IMR-90 (cell line): ENCODE results near the gene TOR1A. TPM values are rescaled to one million over a fixed set of nuclear protein-coding genes. Genes with fewer than 3 reads are reported as not detected.

Experiments
- ATAC-seq: fragments of 200-7000 bp; cut with Tn5 transposase; 2 replicates; pipeline ENCODE4 v1.9.1; 2020; ENCODE audit warnings: low read depth, mild to moderate bottlenecking, moderate library complexity
- BruUV-seq: library from RNA; stranded (reverse); fragments of 400-500 nt; replicated peaks from 2 replicates; lab custom pipeline; 2021; lab: Mats Ljungman, UMichigan
- CTCF ChIA-PET: fragments of 300-600 bp; formaldehyde crosslinking; extraction: SDS; loops from one replicate; lab custom pipeline; 2021; ENCODE audit warnings: antibody characterized with exemption; lab: Yijun Ruan, JAX
- POLR2A ChIA-PET: fragments of 300-600 bp; sonication (Branson Sonifier 250); formaldehyde crosslinking; loops from one replicate; lab custom pipeline; 2022; ENCODE audit warnings: antibody characterized with exemption; ENCODE audit not compliant: unreplicated experiment; lab: Charles Lee
- DNase-seq: peaks from one replicate; pipeline ENCODE4 v3.0.0; 2013
- H2AFZ ChIP-seq: replicated peaks from 2 replicates; pipeline ENCODE3; 2013; ENCODE audit warnings: low read length, mild to moderate bottlenecking; ENCODE audit not compliant: poor library complexity
- H2AK5ac ChIP-seq: 2 replicates; pipeline ENCODE4 v1.6.1; 2013; ENCODE audit warnings: low read depth, low read length, inconsistent platforms
- H2AK9ac ChIP-seq: replicated peaks from 2 replicates; pipeline ENCODE3; 2013; ENCODE audit warnings: mild to moderate bottlenecking, low read depth, low read length, moderate library complexity; ENCODE audit not compliant: poor library complexity
- H2BK120ac ChIP-seq: 2 replicates; pipeline ENCODE4 v1.6.1; 2013; ENCODE audit warnings: low read depth, low read length, inconsistent platforms
- H2BK15ac ChIP-seq: 3 replicates; pipeline ENCODE4 v1.6.1; 2013; ENCODE audit warnings: low read depth, low read length, inconsistent platforms
- H2BK20ac ChIP-seq: 2 replicates; pipeline ENCODE4 v1.6.1; 2013; ENCODE audit warnings: low read depth, mild to moderate bottlenecking, inconsistent platforms, low read length, moderate library complexity
- H2BK5ac ChIP-seq: 2 replicates; pipeline ENCODE4 v1.6.1; 2013; ENCODE audit warnings: mild to moderate bottlenecking, low read depth, low read length, inconsistent platforms; ENCODE audit not compliant: poor library complexity, severe bottlenecking
- H3K14ac ChIP-seq: replicated peaks from 2 replicates; pipeline ENCODE4 v1.6.1; 2013; ENCODE audit warnings: low read depth, low read length, inconsistent platforms
- H3K18ac ChIP-seq: 2 replicates; pipeline ENCODE4 v1.6.1; 2013; ENCODE audit warnings: low read depth, low read length, control low read depth
- H3K23ac ChIP-seq: 2 replicates; pipeline ENCODE4 v1.6.1; 2013; ENCODE audit warnings: low read depth, low read length, inconsistent platforms
- H3K27ac ChIP-seq: 2 replicates; pipeline ENCODE4 v1.5.1; 2013; ENCODE audit warnings: mild to moderate bottlenecking, control low read depth, low read length; ENCODE audit not compliant: insufficient read depth
- H3K27me3 ChIP-seq: 2 replicates; pipeline ENCODE4 v1.6.1; 2013; ENCODE audit warnings: low read length; ENCODE audit not compliant: control insufficient read depth, insufficient read depth
- H3K36me3 ChIP-seq: 2 replicates; pipeline ENCODE4 v1.6.1; 2013; ENCODE audit warnings: low read length, mixed read lengths; ENCODE audit not compliant: control insufficient read depth, insufficient read depth
- H3K4ac ChIP-seq: 2 replicates; pipeline ENCODE4 v1.6.1; 2013; ENCODE audit warnings: low read depth, low read length, inconsistent platforms
- H3K4me1 ChIP-seq: 2 replicates; pipeline ENCODE4 v1.6.1; 2013; ENCODE audit warnings: low read length, mixed read lengths; ENCODE audit not compliant: control insufficient read depth, insufficient read depth
- H3K4me2 ChIP-seq: 2 replicates; pipeline ENCODE4 v1.6.1; 2013; ENCODE audit warnings: low read depth, mild to moderate bottlenecking, control low read depth, low read length, moderate library complexity
- H3K4me3 ChIP-seq: 2 replicates; pipeline ENCODE4 v1.5.1; 2013; ENCODE audit warnings: low read depth, mild to moderate bottlenecking, control low read depth, low read length, moderate library complexity; ENCODE audit not compliant: insufficient read depth
- H3K56ac ChIP-seq: 2 replicates; pipeline ENCODE4 v1.6.1; 2013; ENCODE audit warnings: low read length, inconsistent platforms; ENCODE audit not compliant: insufficient read depth; ENCODE audit errors: extremely low read depth
- H3K79me1 ChIP-seq, 2 experiments: 2 replicates each; pipeline ENCODE4 v1.6.1; 2013; ENCODE audit warnings: low read length in 2 of 2, inconsistent platforms in 1 of 2, low read depth in 1 of 2
- H3K9ac ChIP-seq: 2 replicates; pipeline ENCODE4 v1.6.1; 2013; ENCODE audit warnings: low read depth, low read length, control low read depth
- H3K9me1 ChIP-seq: 2 replicates; pipeline ENCODE4 v1.6.1; 2013; ENCODE audit warnings: low read length, inconsistent platforms; ENCODE audit not compliant: insufficient read depth
- H3K9me3 ChIP-seq: 2 replicates; pipeline ENCODE4 v1.6.1; 2013; ENCODE audit warnings: low read length; ENCODE audit not compliant: control insufficient read depth, insufficient read depth
- H4K20me1 ChIP-seq: 2 replicates; pipeline ENCODE4 v1.6.1; 2013; ENCODE audit warnings: low read length, inconsistent platforms; ENCODE audit not compliant: insufficient read depth
- H4K5ac ChIP-seq: 2 replicates; pipeline ENCODE4 v1.6.1; 2013; ENCODE audit warnings: mild to moderate bottlenecking, low read depth, low read length, control low read depth
- H4K8ac ChIP-seq, 2 experiments: 2 replicates each; pipeline ENCODE4 v1.6.1; 2013; ENCODE audit warnings: low read depth in 2 of 2, low read length in 2 of 2, control low read depth in 1 of 2, inconsistent platforms in 1 of 2
- H4K91ac ChIP-seq: 2 replicates; pipeline ENCODE4 v1.6.1; 2013; ENCODE audit warnings: low read depth, low read length, inconsistent platforms; ENCODE audit not compliant: insufficient read depth
- CHD1 ChIP-seq: IDR thresholded peaks from 2 replicates; pipeline ENCODE4 v1.6.1; 2012; ENCODE audit warnings: low read depth, low read length, improper control_type of control experiment
- CTCF ChIP-seq: conservative IDR thresholded peaks from 2 replicates; pipeline ENCODE4 v1.5.1; 2012; ENCODE audit warnings: mild to moderate bottlenecking, low read depth, low read length, improper control_type of control experiment
- MAFK ChIP-seq: IDR thresholded peaks from 2 replicates; pipeline ENCODE4 v1.6.1; 2012; ENCODE audit warnings: low read depth, low read length, improper control_type of control experiment
- MAZ ChIP-seq: IDR thresholded peaks from 2 replicates; pipeline ENCODE4 v1.6.1; 2012; ENCODE audit warnings: low read depth, mild to moderate bottlenecking, low read length, improper control_type of control experiment, moderate library complexity, borderline replicate concordance
- NFE2L2 ChIP-seq: fragments of 150-350 bp; IDR thresholded peaks from 2 replicates; pipeline ENCODE4 v1.6.1; 2016; ENCODE audit warnings: low read depth, mild to moderate bottlenecking, low read length
- POLR2A ChIP-seq: IDR thresholded peaks from 2 replicates; pipeline ENCODE4 v1.6.1; 2012; ENCODE audit warnings: mild to moderate bottlenecking, low read depth, low read length
- RCOR1 ChIP-seq: IDR thresholded peaks from 2 replicates; pipeline ENCODE4 v1.6.1; 2012; ENCODE audit warnings: mild to moderate bottlenecking, low read length, improper control_type of control experiment; ENCODE audit not compliant: insufficient replicate concordance
- RFX5 ChIP-seq: IDR thresholded peaks from 2 replicates; pipeline ENCODE4 v1.8.0; 2012; ENCODE audit warnings: low read depth, mild to moderate bottlenecking, low read length, moderate library complexity
- SMC3 ChIP-seq: fragments of 150-350 bp; IDR thresholded peaks from 2 replicates; pipeline ENCODE4 v1.6.1; 2016; ENCODE audit warnings: low read depth, mild to moderate bottlenecking, antibody characterized with exemption, low read length, moderate library complexity
- USF2 ChIP-seq: fragments of 150-350 bp; IDR thresholded peaks from 2 replicates; pipeline ENCODE4 v1.6.1; 2017; ENCODE audit warnings: mild to moderate bottlenecking, antibody characterized with exemption, low read length, low read depth
- WGBS, 2 experiments: methylation state at CpG; one replicate each; pipeline versions ENCODE4 v1.1.5 to v1.1.7; 2013; ENCODE audit warnings: missing lambda C conversion rate in 2 of 2; ENCODE audit not compliant: insufficient read length in 1 of 2; ENCODE audit errors: extremely low coverage in 2 of 2; 5-methylcytosine and 5-hydroxymethylcytosine counted together
- dilution Hi-C: fragments of 300-500 bp; cut with HindIII; formaldehyde crosslinking; loops from one replicate; pipeline ENCODE4 v1.14.3; 2018; ENCODE audit warnings: low sequenced_read_pairs; ENCODE audit not compliant: unreplicated experiment
- in situ Hi-C: fragments of 300-500 bp; cut with MboI; formaldehyde crosslinking; loops from 3 replicates; pipeline ENCODE4 v1.14.3; 2019; ENCODE audit warnings: low sequenced_read_pairs, inconsistent platforms, mixed read lengths
- intact Hi-C: fragments of 100-400 bp; cut with micrococcal nuclease; formaldehyde crosslinking; loops from 2 replicates; pipeline ENCODE4 v1.10.0; 2022
- polyA plus RNA-seq, 3 experiments: library from polyadenylated mRNA; depleted of rRNA; stranded (reverse); fragments of >200 nt; gene quantifications; 2 replicates each; pipeline ENCODE4 v1.2.3, GENCODE V29; 2012; ENCODE audit warnings: low replicate concordance in 1 of 3
- total RNA-seq: library from RNA; depleted of rRNA; stranded (reverse); fragments of >200 nt; gene quantifications from 2 replicates; pipeline ENCODE4 v1.2.3, GENCODE V29; 2012

TOR1A gene
- total and polyA plus RNA-seq, 2 of the 4 experiments (the other 2 are of a cell fraction) = 27.1 to 74.2 TPM

GRCh38 chr9:129770741-129771140 lies 53.2 kb downstream of the TOR1A start:
- no TSS peak for BruUV-seq
- no peaks in the 10 kb centered on the region for H3K9me3 ChIP-seq
- no peak overlapping the region for H3K27ac ChIP-seq
- H3K4me2 ChIP-seq = no peak overlapping the region
- H2AK5ac ChIP-seq = no peak overlapping the region
- TF ChIP-seq NFE2L2 = no peak
- no peak for TF ChIP-seq MAFK
- no peak for TF ChIP-seq POLR2A
- no peak for TF ChIP-seq MAZ
- no peak for TF ChIP-seq USF2
- TF ChIP-seq CTCF = no peak
- no peak for TF ChIP-seq RFX5
- no peak for TF ChIP-seq CHD1
- TF ChIP-seq SMC3 = no peak
- no peak for TF ChIP-seq RCOR1
- no peak overlapping the region for H2AK9ac ChIP-seq
- no peak overlapping the region for H4K91ac ChIP-seq
- no peak overlapping the region for H4K5ac ChIP-seq
- H3K9me1 ChIP-seq = peaks cover 11% of the 10 kb centered on the region; the same call in 1 of the 2 replicates
- H3K27me3 ChIP-seq = no peaks in the 10 kb centered on the region
- in situ Hi-C loops = no loop called here
- ChIA-PET POLR2A (no interaction called here), CTCF (no interaction called here)
- no peak overlapping the region for H3K9ac ChIP-seq
- no peak overlapping the region for H3K4me3 ChIP-seq
- H2BK15ac ChIP-seq = no peak overlapping the region; the same call in 2 of the 3 replicates
- 74% methylated on average over 2 of the region's 5 CpGs; no CpG with 5 or more reads in 1 of the 2 experiments for WGBS, 2 experiments
- DNase-seq (no peak), ATAC-seq (no peak)
- H2BK20ac ChIP-seq = no peak overlapping the region
- H3K4me1 ChIP-seq = peaks cover 6% of the 10 kb centered on the region
- no peak overlapping the region for H3K18ac ChIP-seq
- no peak overlapping the region for H3K23ac ChIP-seq
- no peaks in the 10 kb centered on the region for H3K36me3 ChIP-seq
- H4K8ac ChIP-seq = no peak overlapping the region
- H3K79me1 ChIP-seq = no peaks in the 10 kb centered on the region
- H3K56ac ChIP-seq = no peak overlapping the region
- H4K20me1 ChIP-seq = no peaks in the 10 kb centered on the region
- intact Hi-C loops = no loop called here
- H3K14ac ChIP-seq = no peak overlapping the region
- H2AFZ ChIP-seq = no peak overlapping the region
- dilution Hi-C loops = no loop called here
- H2BK5ac ChIP-seq = no peak overlapping the region
- H2BK120ac ChIP-seq = no peak overlapping the region
- H3K4ac ChIP-seq = no peak overlapping the region
